HUDEP-2 (cell line): ENCODE data around the gene S100Z.

ENCODE experiments used
- DNase-seq, 76 experiments: peaks; one replicate each; lab custom pipeline; 2025; ENCODE audit not compliant: unreplicated experiment in 76 of 76; lab: John Stamatoyannopoulos, UW

The S100Z gene

DNA sequence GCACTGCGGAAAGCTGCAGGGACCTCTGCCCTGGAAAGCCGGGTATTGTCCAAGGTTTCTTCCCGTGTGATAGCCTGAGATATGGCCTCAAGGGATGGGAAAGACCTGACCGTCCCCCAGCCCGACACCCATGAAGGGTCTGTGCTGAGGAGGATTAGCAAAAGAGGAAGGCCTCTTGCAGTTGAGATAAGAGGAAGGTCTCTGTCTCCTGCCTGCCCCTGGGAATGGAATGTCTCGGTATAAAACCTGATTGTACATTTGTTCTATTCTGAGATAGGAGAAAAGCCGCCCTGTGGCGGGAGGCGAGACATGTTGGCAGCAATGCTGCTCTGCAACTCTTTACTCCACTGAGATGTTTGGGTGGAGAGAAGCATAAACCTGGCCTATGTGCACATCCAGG, 95.4 kb downstream of the S100Z start:
- peak in 31 of 76 experiments; percentile 4 to 63 (median 21) for DNase-seq

DNA sequence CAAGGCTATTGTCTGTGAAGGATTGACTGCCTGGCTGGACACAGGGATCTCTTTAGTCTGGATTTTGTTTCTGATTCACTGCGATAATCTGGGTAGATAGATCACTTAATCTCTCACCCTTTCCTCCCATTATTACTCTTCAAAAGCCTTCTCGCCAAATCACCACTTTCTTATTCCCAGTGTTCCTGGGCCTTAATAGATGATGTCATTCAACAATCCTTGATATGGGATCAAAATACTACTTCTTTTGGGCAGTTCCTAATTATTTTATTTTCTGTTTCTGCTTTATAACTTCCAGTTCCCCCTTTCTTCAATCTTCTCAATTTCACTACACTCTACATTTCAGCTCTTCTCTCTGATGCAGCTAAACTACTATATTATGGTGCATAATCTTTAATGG, 96.3 kb downstream of the S100Z start:
- no peak for DNase-seq

DNA sequence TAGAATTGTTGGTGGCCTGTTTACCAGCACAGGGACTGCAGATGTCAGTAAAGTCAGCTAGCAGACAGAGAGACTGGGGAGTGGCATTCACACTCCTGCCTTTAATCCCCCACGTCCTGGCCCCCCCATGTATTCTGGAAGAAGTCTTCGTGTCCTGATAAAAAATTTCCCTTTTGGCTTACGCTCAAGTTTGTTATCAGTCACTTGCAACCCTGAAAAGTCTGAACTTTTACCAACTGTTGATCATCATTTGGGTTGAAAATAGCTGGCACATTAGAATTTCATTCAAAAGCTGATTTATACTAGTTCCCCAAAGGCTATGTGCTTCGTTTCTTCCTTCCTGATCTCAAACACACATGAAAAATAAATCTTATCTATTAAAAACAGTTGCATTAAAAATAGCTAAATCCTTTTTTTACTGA, 97.3 kb downstream of the S100Z start:
- peak in 73 of 76 experiments; percentile 26 to 96 (median 82) for DNase-seq

DNA sequence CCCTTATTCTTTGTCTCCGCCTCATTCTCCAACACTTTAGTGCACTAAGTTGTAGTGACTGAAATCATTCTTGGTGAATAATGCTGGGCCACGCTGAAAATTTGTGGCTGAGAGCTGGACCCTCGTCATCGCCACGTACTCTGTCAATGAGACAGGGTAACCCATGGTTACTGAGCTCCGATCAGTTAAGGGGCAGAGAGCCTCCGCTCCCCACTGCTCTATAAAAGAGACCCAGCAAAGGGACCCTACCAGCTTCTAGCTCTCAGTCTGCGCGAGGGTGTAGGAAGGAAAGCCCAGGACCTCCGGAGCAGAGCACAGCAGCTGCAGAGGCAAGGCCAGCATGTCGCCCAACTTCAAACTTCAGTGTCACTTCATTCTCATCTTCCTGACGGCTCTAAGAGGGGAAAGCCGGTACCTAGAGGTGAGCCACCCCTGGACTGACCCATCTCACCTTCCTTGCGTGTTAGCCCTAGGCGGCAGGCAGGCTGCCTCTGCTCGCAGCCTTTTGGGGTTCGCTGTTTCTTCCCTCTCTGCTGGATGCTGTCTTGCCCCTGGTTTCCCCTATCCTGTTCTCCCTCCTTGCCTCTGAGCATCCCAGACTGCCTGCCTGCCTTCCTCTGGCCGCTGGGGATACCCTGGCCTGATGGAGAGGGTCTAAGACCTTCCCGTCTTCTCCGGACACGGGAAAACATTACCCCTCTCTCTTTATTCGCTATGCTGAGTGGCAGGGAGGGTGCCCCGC, 103.2 kb downstream of the S100Z start, which contains the start of gene CRHBP:
Gene CRHBP (plus strand): TSS at position 251 of the 742 bp plus-strand sequence. CDS start 90 bp downstream, at position 341.
- DNase-seq: peak in 1 of 76 experiments; percentile 39

DNA sequence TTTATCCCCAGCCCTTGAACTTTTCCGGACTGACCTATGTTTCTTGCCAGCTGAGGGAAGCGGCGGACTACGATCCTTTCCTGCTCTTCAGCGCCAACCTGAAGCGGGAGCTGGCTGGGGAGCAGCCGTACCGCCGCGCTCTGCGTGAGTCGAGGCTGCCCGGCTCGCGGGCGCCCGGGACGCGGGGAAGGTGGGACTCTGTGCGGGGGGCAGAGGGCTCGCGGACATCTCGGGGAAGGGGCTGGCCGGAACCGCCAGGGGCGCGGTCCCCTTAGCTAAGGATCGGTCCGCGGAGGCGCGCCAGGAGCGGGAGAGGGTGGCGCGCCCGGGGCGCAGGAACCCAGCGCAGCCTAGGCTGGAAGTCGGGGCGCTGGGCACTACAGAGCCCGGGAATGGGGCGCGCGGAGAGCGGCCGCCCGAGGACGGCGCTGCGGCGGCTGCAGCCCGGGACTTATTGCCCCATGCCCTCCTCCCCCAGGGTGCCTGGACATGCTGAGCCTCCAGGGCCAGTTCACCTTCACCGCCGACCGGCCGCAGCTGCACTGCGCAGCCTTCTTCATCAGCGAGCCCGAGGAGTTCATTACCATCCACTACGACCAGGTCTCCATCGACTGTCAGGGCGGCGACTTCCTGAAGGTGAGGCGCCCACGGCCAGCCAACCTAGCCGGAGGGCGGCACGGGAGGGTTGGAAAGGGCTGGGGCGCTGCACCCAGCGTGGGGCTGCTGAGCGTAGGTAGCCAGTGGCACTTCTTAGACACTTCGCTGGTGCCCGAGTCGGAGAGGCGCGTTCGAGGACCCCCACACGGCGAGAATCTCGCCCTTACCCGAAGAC, 104.0 kb downstream of the S100Z start:
- peak in 19 of 76 experiments; percentile 6 to 63 (median 32) for DNase-seq

DNA sequence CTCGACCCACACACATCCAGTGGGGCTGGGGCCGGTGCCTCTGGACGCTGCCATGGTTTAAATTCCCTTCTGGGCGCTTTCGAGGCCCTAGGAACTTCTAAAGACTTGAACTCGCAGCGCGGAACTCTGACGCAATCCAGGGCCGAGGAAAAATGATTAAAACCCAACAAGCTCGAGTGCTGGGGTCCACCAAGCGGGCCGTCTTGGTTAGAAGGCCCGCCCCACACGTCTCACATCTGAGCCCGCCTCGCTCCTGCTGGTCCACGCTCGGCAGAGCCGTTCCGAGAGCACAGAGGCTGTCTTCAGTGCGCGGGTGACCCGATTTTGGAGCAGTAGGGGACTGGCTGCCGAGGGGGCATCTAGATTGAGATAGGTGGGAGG, 104.6 kb downstream of the S100Z start:
- peak in 27 of 76 experiments; percentile 9 to 62 (median 25) for DNase-seq

DNA sequence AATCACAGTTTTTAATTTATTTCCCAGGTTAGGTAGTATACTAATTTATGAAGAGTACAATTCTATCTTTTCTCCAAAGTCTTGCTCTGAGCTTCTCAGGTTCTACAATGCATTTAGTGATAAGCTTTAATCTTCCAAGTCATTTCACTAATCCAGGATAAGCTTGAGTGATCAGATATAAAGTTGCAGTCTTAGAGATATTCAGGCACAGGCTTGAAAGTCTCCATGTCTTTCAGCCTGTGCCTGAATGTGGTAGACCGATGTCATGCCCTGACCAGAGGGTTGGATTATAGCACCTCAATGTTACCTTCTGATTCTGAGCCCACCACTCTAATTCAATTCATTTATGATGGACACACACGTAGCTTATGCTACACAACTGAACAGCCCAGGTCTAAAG, 106.2 kb downstream of the S100Z start:
- DNase-seq: no peak

DNA sequence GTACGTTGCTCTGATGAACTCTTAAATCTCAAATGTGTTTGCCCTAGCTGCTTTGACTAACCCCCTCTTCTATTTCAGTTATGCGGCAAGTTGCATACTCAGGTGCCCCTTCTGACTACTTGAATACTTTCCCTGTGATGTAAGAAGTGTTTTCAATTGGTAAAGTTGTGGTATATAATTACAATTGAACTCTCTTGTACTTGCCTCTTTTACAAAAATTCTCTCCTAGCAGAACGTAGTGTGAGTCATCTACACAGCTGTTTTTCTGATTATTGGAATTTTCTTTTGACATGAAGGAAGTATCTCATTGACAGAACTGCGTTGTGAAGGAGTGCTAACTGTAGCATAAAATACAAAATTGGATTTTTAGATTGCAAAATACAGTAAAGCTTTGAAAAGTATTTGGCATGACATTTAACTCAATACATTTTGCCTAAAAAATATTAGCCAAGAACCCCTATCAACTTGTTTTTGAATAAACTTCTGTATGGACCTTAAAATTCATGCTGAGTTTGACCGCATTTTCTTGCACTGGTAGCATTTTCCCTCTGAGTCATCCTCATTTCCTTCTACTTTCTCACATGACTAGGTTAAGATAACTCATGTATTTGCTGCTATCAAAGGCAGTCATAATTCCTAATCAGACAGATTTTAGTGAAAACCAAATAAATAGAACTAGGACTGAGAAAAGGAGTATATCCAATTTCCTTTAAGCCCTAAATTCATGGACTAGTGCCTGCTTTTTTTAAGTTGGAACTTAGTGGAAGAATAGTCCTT, 109.4 kb downstream of the S100Z start:
- peak in 32 of 76 experiments; percentile 14 to 70 (median 32) for DNase-seq

DNA sequence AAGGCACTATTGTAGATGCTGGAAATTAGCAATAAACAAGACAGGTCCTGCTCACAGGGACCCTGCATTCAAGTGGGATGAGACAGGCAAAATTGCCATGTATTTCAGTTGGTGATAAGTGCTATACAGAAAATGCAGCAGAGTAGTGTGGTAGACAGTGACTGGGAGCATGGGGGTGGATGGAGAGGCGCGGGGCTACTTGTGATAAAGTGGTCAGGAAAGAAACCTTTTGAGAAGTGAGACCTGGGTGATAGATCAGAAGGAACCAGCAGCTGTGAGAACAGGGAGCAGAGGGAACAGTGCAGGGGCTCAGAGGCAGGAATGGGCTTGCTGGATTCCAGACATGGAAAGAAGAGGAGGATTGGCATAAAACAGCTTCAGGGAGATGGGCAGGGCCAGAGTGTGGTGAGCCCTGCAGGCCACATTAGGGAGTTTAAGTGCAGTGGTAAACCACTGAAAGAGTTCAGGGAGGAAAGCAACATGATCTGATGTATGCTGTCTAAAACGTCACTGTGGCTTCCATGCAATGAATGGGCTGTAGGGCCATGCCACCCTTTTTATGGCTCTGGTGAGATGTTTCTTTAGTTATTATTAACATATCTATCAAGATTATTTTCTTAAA, 110.3 kb downstream of the S100Z start:
- DNase-seq: peak in 39 of 76 experiments; percentile 7 to 61 (median 28)

DNA sequence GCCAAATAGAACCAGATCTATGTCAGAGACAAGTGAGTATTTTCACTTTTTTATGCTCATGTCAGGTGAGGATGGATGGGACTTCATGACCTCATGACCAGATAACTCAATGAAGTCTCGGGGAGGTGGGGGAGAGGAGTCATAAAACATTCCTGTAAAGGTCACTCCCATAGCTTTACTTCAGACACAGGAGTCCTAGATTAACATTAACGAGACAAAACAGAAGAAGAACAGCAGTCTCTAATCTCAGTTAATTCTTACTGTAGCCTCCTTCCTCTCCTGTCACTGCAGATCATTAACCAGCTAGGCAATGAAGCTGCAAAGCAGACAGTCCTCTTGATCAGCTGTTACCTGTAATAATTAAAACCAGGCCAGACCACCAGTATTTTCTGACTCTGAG, 114.2 kb downstream of the S100Z start:
- DNase-seq: no peak
